ENCODE results near the gene HNMT.

- TF ChIP-seq, protein P1, sequence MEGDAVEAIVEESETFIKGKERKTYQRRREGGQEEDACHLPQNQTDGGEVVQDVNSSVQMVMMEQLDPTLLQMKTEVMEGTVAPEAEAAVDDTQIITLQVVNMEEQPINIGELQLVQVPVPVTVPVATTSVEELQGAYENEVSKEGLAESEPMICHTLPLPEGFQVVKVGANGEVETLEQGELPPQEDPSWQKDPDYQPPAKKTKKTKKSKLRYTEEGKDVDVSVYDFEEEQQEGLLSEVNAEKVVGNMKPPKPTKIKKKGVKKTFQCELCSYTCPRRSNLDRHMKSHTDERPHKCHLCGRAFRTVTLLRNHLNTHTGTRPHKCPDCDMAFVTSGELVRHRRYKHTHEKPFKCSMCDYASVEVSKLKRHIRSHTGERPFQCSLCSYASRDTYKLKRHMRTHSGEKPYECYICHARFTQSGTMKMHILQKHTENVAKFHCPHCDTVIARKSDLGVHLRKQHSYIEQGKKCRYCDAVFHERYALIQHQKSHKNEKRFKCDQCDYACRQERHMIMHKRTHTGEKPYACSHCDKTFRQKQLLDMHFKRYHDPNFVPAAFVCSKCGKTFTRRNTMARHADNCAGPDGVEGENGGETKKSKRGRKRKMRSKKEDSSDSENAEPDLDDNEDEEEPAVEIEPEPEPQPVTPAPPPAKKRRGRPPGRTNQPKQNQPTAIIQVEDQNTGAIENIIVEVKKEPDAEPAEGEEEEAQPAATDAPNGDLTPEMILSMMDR (IDR thresholded peaks at IDR 0.05): no peak
- TF ChIP-seq, protein P2, sequence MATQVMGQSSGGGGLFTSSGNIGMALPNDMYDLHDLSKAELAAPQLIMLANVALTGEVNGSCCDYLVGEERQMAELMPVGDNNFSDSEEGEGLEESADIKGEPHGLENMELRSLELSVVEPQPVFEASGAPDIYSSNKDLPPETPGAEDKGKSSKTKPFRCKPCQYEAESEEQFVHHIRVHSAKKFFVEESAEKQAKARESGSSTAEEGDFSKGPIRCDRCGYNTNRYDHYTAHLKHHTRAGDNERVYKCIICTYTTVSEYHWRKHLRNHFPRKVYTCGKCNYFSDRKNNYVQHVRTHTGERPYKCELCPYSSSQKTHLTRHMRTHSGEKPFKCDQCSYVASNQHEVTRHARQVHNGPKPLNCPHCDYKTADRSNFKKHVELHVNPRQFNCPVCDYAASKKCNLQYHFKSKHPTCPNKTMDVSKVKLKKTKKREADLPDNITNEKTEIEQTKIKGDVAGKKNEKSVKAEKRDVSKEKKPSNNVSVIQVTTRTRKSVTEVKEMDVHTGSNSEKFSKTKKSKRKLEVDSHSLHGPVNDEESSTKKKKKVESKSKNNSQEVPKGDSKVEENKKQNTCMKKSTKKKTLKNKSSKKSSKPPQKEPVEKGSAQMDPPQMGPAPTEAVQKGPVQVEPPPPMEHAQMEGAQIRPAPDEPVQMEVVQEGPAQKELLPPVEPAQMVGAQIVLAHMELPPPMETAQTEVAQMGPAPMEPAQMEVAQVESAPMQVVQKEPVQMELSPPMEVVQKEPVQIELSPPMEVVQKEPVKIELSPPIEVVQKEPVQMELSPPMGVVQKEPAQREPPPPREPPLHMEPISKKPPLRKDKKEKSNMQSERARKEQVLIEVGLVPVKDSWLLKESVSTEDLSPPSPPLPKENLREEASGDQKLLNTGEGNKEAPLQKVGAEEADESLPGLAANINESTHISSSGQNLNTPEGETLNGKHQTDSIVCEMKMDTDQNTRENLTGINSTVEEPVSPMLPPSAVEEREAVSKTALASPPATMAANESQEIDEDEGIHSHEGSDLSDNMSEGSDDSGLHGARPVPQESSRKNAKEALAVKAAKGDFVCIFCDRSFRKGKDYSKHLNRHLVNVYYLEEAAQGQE (IDR thresholded peaks at IDR 0.05; ENCODE audit: insufficient read depth in 1 of 2, low read depth in 2 of 2, low read length in 1 of 2): no peak
Measured at GRCh38 chr2:138026111-138027020, 62.1 kb downstream of the HNMT start.
